Natural killer cell (primary cell): ENCODE measurements around the gene SLC52A1. TPM values are rescaled to one million over a fixed set of nuclear protein-coding genes. Genes with fewer than 3 reads are reported as not detected.
A peak's percentile ranks its signal among the peaks of the same experiment; 100 is the strongest.

Experiments used
- ATAC-seq, 3 donors: fragments of 150-1000 bp in 2 of 3; fragments of 200-7000 bp in 1 of 3; cut with Tn5 transposase; 1 replicate in 1 of 3; 2 replicates in 2 of 3; pipeline ENCODE4 v1.10.0; 2021; ENCODE audit warnings: mild to moderate bottlenecking in 2 of 3, moderate library complexity in 2 of 3
- DNase-seq, 2 donors: peaks; one replicate each; pipeline versions ENCODE4 v3.0.0 to v3.0.0-alpha.2; 2013 to 2021; ENCODE audit warnings: mixed read lengths in 1 of 2
- H3K27ac ChIP-seq: one replicate; pipeline ENCODE4 v1.5.1; 2013; ENCODE audit warnings: mild to moderate bottlenecking, low read length
- H3K27me3 ChIP-seq: one replicate; pipeline ENCODE4 v1.6.1; 2013; ENCODE audit warnings: low read length; ENCODE audit not compliant: control insufficient read depth, insufficient read depth
- H3K36me3 ChIP-seq: one replicate; pipeline ENCODE4 v1.6.1; 2013; ENCODE audit warnings: low read length; ENCODE audit not compliant: control insufficient read depth, insufficient read depth
- H3K4me1 ChIP-seq: one replicate; pipeline ENCODE4 v1.6.1; 2013; ENCODE audit warnings: low read length; ENCODE audit not compliant: control insufficient read depth, insufficient read depth
- H3K4me3 ChIP-seq: one replicate; pipeline ENCODE4 v1.5.1; 2013; ENCODE audit warnings: low read length
- H3K9me3 ChIP-seq: one replicate; pipeline ENCODE4 v1.6.1; 2013; ENCODE audit warnings: low read length; ENCODE audit not compliant: control insufficient read depth, insufficient read depth
- H3K27ac Mint-ChIP-seq, 2 donors: one replicate each; pipeline ENCODE4 v1.8.0; 2022; ENCODE audit warnings: mild to moderate bottlenecking in 2 of 2, mixed read lengths in 2 of 2, moderate library complexity in 1 of 2
- H3K27me3 Mint-ChIP-seq, 2 donors: one replicate each; pipeline ENCODE4 v1.8.0; 2022; ENCODE audit warnings: low read depth in 2 of 2, mixed read lengths in 2 of 2
- H3K36me3 Mint-ChIP-seq: one replicate; pipeline ENCODE4 v1.8.0; 2022; ENCODE audit warnings: mixed read lengths
- H3K4me1 Mint-ChIP-seq, 2 donors: one replicate each; pipeline ENCODE4 v1.8.0; 2022; ENCODE audit warnings: mixed read lengths in 2 of 2
- H3K4me3 Mint-ChIP-seq: one replicate; pipeline ENCODE4 v1.8.0; 2022; ENCODE audit warnings: mild to moderate bottlenecking, moderate library complexity, mixed read lengths
- H3K9me3 Mint-ChIP-seq, 2 donors: one replicate each; pipeline ENCODE4 v1.8.0; 2022; ENCODE audit warnings: mixed read lengths in 2 of 2
- WGBS: methylation state at CpG from one replicate; pipeline ENCODE4 v1.1.7; 2013; ENCODE audit warnings: missing lambda C conversion rate; ENCODE audit not compliant: insufficient coverage; 5-methylcytosine and 5-hydroxymethylcytosine counted together
- intact Hi-C: fragments of 100-400 bp; cut with micrococcal nuclease; formaldehyde crosslinking; loops from one replicate; pipeline ENCODE4 v1.14.2; 2022
- total RNA-seq, 4 donors: library from RNA; stranded (reverse); fragments of 120-200 nt in 1 of 4; gene quantifications; one replicate each; pipeline versions ENCODE4 v1.2.3 to v1.2.4, GENCODE V29; 2013 to 2022
- TF ChIP-seq, protein P1 (sequence below): fragments of 200-600 bp; IDR thresholded peaks from one replicate; pipeline ENCODE4 v1.8.0; 2022; ENCODE audit warnings: antibody characterized with exemption

Gene SLC52A1
- total RNA-seq, 3 donors from 2014 or later (not counting 1 experiment from before 2014, with no cell fraction given): not detected

DNA sequence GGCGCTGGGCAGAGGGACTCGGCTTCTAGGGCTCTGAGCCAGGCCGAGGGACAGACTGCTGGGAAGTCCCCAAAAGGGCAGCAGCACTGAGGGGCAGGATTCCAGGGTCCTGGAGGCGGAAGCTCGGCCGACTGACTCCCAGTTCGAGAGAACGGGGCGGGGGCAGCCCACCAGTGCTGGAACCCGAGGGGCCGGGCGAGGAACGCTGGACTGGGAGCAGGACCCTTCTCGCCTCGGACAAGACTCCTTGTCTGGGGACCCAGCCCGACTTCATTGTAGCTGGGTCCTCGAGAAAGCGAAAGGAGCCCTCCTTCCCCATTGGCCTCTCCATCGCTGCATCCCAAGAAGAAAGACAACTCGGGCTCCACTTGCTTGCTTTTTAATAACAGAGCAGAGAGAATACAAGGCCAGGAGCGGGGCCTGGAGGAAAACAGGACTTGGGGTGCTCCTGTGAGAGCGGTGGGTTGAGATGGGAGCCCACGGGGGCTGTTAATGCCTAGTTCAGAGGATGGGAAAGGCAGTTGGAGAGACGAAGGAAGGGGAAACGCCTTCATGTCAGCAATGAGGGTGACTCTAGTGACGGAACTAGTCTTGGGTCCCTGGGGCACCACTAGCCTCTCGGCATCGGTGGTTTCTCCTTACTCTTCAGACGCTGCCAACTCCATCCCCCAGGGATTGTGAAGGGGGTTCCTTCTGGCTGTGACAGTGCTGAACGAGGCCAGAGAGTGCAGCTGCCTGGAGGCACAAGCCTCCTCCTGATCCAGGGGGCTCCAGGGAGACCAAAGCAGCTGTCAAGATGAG lies 47.3 kb downstream of the SLC52A1 start:
- Mint-ChIP-seq H3K36me3 (no peaks in the 10 kb centered on the region), H3K27me3 (no peaks in the 10 kb centered on the region), H3K27ac (peak overlapping the region; percentile 91 to 96), H3K9me3 (no peaks in the 10 kb centered on the region), H3K4me3 (peak overlapping the region; percentile 92), H3K4me1 (peaks cover 36 to 37% of the 10 kb centered on the region in 2 donors)
- 1% methylated on average over 30 of the region's 30 CpGs for WGBS
- TF ChIP-seq, protein P1, sequence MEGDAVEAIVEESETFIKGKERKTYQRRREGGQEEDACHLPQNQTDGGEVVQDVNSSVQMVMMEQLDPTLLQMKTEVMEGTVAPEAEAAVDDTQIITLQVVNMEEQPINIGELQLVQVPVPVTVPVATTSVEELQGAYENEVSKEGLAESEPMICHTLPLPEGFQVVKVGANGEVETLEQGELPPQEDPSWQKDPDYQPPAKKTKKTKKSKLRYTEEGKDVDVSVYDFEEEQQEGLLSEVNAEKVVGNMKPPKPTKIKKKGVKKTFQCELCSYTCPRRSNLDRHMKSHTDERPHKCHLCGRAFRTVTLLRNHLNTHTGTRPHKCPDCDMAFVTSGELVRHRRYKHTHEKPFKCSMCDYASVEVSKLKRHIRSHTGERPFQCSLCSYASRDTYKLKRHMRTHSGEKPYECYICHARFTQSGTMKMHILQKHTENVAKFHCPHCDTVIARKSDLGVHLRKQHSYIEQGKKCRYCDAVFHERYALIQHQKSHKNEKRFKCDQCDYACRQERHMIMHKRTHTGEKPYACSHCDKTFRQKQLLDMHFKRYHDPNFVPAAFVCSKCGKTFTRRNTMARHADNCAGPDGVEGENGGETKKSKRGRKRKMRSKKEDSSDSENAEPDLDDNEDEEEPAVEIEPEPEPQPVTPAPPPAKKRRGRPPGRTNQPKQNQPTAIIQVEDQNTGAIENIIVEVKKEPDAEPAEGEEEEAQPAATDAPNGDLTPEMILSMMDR: no peak
- no peak for DNase-seq
- intact Hi-C loops: loop anchor here (2.0 kb wide), 1 partner anchor 85 kb away; the partner anchor contains the start of gene CHRNE
- Histone ChIP-seq H3K36me3 (peaks cover 4% of the 10 kb centered on the region), H3K27ac (peak overlapping the region; percentile 88), H3K27me3 (no peaks in the 10 kb centered on the region), H3K4me3 (peak overlapping the region; percentile 88), H3K9me3 (no peaks in the 10 kb centered on the region), H3K4me1 (peaks cover 28% of the 10 kb centered on the region)
- peak in 1 of 3 donors; percentile 17 for ATAC-seq

DNA sequence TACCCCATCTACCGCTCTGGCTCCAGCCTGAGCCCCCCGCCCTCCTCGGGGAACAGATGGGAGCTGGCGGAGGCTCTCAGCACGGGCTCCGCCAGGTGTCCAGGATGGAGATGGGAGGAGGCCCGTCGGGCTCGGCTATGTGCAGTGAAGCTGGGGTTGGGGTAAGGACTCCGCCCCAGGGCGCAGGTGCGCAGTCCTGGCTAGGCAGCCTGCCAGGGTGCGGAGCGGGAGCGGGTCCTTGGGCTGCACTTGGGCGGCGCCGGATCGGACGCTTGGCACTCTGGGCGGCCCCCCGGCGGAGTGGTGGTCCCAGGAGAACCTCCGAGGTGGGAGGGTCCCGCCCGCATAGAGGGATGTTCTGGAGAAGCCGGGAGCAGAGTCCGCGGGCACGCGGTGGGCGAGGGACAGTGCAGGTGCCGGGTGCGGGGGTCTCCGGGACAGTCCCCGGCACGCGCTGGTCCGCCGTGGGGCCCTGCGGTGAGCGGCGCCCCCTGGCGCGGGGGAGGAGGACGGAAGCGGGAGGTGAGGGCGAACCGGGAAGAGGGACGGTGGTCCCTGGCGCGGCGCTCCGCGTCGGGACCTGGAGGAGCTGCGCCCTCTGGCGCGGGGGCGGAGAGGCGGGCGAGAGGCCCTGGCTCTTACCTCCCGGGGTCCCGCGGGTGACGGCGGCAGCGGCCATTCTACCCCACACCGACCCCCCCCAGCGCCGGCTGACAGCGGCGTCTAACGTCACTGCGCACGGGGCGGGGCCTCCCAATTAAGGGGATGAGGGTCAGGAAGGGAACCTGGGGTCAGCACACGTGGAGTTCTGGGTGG lies 48.1 kb downstream of the SLC52A1 start, which contains the start of gene CAMTA2:
Gene CAMTA2 (minus strand): TSS at position 725 of the 816 bp plus-strand sequence. CDS start 1,453 bp downstream, outside the sequence.
- H3K4me3 ChIP-seq: peak within 1 kb of the TSS; percentile 88
- peaks cover 11% of the 10 kb centered on the region for H3K36me3 ChIP-seq
- 2% methylated on average over 78 of the region's 78 CpGs for WGBS
- H3K4me1 ChIP-seq: peaks cover 28% of the 10 kb centered on the region
- Mint-ChIP-seq H3K9me3 (no peaks in the 10 kb centered on the region), H3K27ac (peak within 1 kb of the TSS; percentile 91 to 96), H3K4me1 (peaks cover 36 to 37% of the 10 kb centered on the region in 2 donors), H3K4me3 (peak within 1 kb of the TSS; percentile 92), H3K27me3 (no peaks in the 10 kb centered on the region), H3K36me3 (no peaks in the 10 kb centered on the region)
- TF ChIP-seq, protein P1: peak; percentile 78
- no peaks in the 10 kb centered on the region for H3K9me3 ChIP-seq
- no peaks in the 10 kb centered on the region for H3K27me3 ChIP-seq
- intact Hi-C loops: loop anchor here (2.0 kb wide), 1 partner anchor 84 kb away; the partner anchor contains the start of gene CHRNE
- peak; percentile 92 to 94 (median 93) for ATAC-seq
- DNase-seq: peak; percentile 86 to 91
- peak within 1 kb of the TSS; percentile 88 for H3K27ac ChIP-seq

DNA sequence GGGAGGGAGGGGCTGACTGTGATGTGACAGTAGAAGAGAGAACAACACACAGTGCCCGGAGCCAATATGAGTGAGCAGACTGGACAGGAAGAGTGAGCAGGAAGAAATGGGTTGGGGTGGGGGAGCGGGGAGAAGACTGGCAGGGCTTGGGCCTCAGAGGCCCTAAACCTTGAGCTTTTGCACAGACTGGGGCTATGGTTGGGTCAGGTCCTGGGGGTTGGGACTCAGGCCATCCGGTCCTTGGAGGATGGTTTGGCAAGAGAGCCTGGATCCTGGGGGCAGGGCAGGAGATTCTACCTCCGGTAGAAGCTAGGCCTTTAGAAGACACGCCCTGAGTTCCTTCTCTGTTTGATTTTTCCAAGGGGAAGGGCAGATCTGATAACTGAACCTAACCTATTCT lies 48.8 kb downstream of the SLC52A1 start:
- Mint-ChIP-seq H3K27me3 (no peaks in the 10 kb centered on the region), H3K4me3 (peak overlapping the region; percentile 92), H3K36me3 (no peaks in the 10 kb centered on the region), H3K4me1 (peaks cover 36 to 37% of the 10 kb centered on the region in 2 donors), H3K27ac (peak overlapping the region; percentile 91 to 96), H3K9me3 (no peaks in the 10 kb centered on the region)
- Histone ChIP-seq H3K27me3 (no peaks in the 10 kb centered on the region), H3K4me3 (peak overlapping the region; percentile 88), H3K4me1 (peaks cover 28% of the 10 kb centered on the region), H3K36me3 (peaks cover 11% of the 10 kb centered on the region), H3K9me3 (no peaks in the 10 kb centered on the region), H3K27ac (peak overlapping the region; percentile 88)
- ATAC-seq (no peak), DNase-seq (no peak)
- 83% methylated on average over 5 of the region's 5 CpGs for WGBS
- TF ChIP-seq, protein P1: no peak
- intact Hi-C loops: loop anchor here (2.0 kb wide), 1 partner anchor 84 kb away; the partner anchor contains the start of gene CHRNE

Other genes with a start within 250 kb of the SLC52A1 start
- 1 to 10 TPM; 1.2 to 4.8 (median 1.3) TPM for gene VMO1, start 249.1 kb downstream of the SLC52A1 start, total RNA-seq
- not detected for gene GLTPD2, start 246.5 kb downstream of the SLC52A1 start, total RNA-seq
- gene PSMB6, start 239.3 kb downstream of the SLC52A1 start, total RNA-seq: 10 to 100 TPM; 69.4 to 79.3 (median 70.0) TPM
- 10 to 100 TPM; 20.8 to 22.7 (median 21.3) TPM for gene PLD2, start 228.3 kb downstream of the SLC52A1 start, total RNA-seq
- 100 to 1,000 TPM; 103 to 122 (median 110) TPM for gene MINK1, start 202.1 kb downstream of the SLC52A1 start, total RNA-seq
- 10 to 100 TPM; 24.4 to 30.2 (median 27.5) TPM for gene C17orf107, start 135.9 kb downstream of the SLC52A1 start, total RNA-seq
- 10 to 100 TPM; 11.8 to 17.9 (median 11.8) TPM for gene CHRNE, start 132.3 kb downstream of the SLC52A1 start, total RNA-seq
- 1 to 10 TPM in 2 of 3 donors, under 1 TPM in 1; 0.25 to 4.3 (median 2.2) TPM for gene GP1BA, start 103.1 kb downstream of the SLC52A1 start, total RNA-seq
- gene SLC25A11, start 95.4 kb downstream of the SLC52A1 start, total RNA-seq: 10 to 100 TPM; 34.7 to 47.5 (median 42.5) TPM
- 100 to 1,000 TPM; 149 to 189 (median 177) TPM for gene RNF167, start 95.2 kb downstream of the SLC52A1 start, total RNA-seq
- gene PFN1, start 86.9 kb downstream of the SLC52A1 start, total RNA-seq: 1,000 to 10,000 TPM; 1,278 to 1,379 (median 1,308) TPM
- gene ENO3, start 84.3 kb downstream of the SLC52A1 start, total RNA-seq: 10 to 100 TPM; 26.1 to 28.4 (median 26.6) TPM
- 10 to 100 TPM; 45.7 to 60.2 (median 59.6) TPM for gene SPAG7, start 67.6 kb downstream of the SLC52A1 start, total RNA-seq
- 10 to 100 TPM; 56.2 to 69.5 (median 69.4) TPM for gene CAMTA2, start 47.8 kb downstream of the SLC52A1 start, total RNA-seq
- under 1 TPM in 2 of 3 donors, not detected in 1; 0.39 to 0.54 TPM for gene INCA1, start 37.9 kb downstream of the SLC52A1 start, total RNA-seq
- gene KIF1C, start 37.5 kb downstream of the SLC52A1 start, total RNA-seq: 10 to 100 TPM; 17.1 to 28.6 (median 22.2) TPM
- 1 to 10 TPM; 3.8 to 7.2 (median 5.1) TPM for gene ZFP3, start 43.0 kb upstream of the SLC52A1 start, total RNA-seq
- gene ZNF232, start 76.5 kb upstream of the SLC52A1 start, total RNA-seq: 1 to 10 TPM; 2.8 to 6.5 (median 5.6) TPM
- gene USP6, start 80.6 kb upstream of the SLC52A1 start, total RNA-seq: under 1 TPM; 0.07 to 0.34 (median 0.13) TPM
- gene ZNF594, start 156.4 kb upstream of the SLC52A1 start, total RNA-seq: 1 to 10 TPM; 5.1 to 7.9 (median 6.1) TPM
- 1 to 10 TPM; 3.9 to 10.0 (median 8.0) TPM for gene SCIMP, start 199.4 kb upstream of the SLC52A1 start, total RNA-seq
- 10 to 100 TPM; 44.1 to 64.0 (median 44.2) TPM for gene RABEP1, start 246.9 kb upstream of the SLC52A1 start, total RNA-seq